ENCODE results near the gene PDCD4. TPM values are rescaled to one million over a fixed set of nuclear protein-coding genes. Genes with fewer than 3 reads are reported as not detected.

Gene PDCD4
- total RNA-seq, 1 experiment from 2014 or later = 19.4 TPM

DNA sequence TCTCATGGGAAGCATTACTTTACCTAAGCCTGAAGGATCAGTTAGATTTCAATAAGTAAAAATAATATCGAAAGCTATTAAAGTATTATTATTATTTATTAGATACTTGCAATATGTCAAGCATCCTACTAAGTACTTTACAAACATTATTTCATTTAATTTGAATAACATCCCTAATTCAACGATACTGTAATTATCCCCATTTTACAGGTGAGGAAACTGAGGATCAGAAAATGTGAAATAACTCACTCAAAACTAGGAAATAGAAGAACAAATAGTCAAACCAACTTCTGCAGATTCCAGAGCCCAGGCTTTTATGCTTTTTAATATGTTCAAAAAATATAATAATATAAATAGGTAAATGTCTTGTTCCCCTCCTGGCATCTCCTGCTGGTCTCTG, 10.3 kb upstream of the PDCD4 start:
- intact Hi-C loops (cut with micrococcal nuclease) = no loop called here
- BruUV-seq (replicated peaks) = no TSS peak
- H3K4me2 ChIP-seq (ENCODE audit: low read length) = no peak overlapping the region
- peaks cover 19% of the 10 kb centered on the region for H3K4me1 ChIP-seq (ENCODE audit: insufficient read depth, low read length)
- ATAC-seq = no peak
- POLR2A ChIA-PET (ENCODE audit: unreplicated experiment) = no interaction called here
- CTCF ChIA-PET = no interaction called here
- H4K20me1 ChIP-seq (ENCODE audit: low read length) = no peaks in the 10 kb centered on the region
- no peak overlapping the region for H3K4me3 ChIP-seq (ENCODE audit: low read length)
- H3K36me3 ChIP-seq (ENCODE audit: low read depth, low read length) = no peaks in the 10 kb centered on the region
- H3K9me2 ChIP-seq (replicated peaks; ENCODE audit: low read length) = no peaks in the 10 kb centered on the region
- H3K9me3 ChIP-seq (ENCODE audit: low read length) = no peaks in the 10 kb centered on the region
- H2AFZ ChIP-seq (ENCODE audit: low read length) = no peak overlapping the region
- no peak overlapping the region for H3K9ac ChIP-seq (ENCODE audit: low read length)
- no peak for DNase-seq
- H3K27me3 ChIP-seq (ENCODE audit: low read length) = no peaks in the 10 kb centered on the region
- no peaks in the 10 kb centered on the region for H3F3A ChIP-seq (ENCODE audit: low read length, unreplicated experiment)
- no peak overlapping the region for H3K27ac ChIP-seq (ENCODE audit: low read length)
- H3K79me2 ChIP-seq (ENCODE audit: low read length) = no peaks in the 10 kb centered on the region
- TF ChIP-seq, protein P1, sequence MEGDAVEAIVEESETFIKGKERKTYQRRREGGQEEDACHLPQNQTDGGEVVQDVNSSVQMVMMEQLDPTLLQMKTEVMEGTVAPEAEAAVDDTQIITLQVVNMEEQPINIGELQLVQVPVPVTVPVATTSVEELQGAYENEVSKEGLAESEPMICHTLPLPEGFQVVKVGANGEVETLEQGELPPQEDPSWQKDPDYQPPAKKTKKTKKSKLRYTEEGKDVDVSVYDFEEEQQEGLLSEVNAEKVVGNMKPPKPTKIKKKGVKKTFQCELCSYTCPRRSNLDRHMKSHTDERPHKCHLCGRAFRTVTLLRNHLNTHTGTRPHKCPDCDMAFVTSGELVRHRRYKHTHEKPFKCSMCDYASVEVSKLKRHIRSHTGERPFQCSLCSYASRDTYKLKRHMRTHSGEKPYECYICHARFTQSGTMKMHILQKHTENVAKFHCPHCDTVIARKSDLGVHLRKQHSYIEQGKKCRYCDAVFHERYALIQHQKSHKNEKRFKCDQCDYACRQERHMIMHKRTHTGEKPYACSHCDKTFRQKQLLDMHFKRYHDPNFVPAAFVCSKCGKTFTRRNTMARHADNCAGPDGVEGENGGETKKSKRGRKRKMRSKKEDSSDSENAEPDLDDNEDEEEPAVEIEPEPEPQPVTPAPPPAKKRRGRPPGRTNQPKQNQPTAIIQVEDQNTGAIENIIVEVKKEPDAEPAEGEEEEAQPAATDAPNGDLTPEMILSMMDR (conservative IDR thresholded peaks at IDR 0.05; ENCODE audit: low read depth, low read length) = no peak
- TF ChIP-seq EZH2phosphoT487 (IDR thresholded peaks at IDR 0.05; ENCODE audit: borderline replicate concordance, low read length) (no peak), EZH2 (IDR thresholded peaks at IDR 0.05; ENCODE audit: low read length, unreplicated experiment) (no peak)

DNA sequence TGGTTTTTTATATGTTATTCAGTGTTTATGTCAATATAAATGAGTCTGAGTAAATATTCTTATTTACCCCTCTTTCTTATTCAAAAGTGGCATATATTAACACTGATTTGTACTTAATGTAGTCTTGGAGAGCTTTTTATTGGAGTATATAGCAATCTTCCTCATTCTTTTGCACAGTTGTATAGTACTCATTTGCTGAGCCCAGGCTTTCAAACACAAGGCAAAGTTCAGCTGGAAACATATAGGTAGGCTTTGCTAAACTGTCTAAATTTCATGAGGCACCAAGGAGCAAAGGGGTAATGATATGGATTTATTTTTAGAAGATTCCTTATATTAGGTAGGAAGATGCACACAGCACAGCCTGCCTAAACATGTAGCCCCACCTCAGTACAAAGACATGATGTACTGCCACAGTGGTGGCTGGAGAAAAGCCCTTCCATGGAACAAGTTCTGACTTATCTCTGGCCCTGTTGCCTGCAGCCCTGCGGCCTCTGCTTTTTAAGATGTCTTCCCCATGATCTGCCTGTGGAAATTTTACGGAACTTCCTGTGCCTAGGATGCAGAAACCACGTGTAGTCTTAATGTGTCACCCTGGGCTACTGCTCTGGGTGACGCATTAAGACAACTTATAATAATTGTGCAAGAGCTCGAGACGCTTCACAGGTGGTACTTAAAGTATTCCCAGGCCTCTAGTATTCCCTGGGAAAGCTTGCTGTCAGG, 9.6 kb upstream of the PDCD4 start:
- BruUV-seq (replicated peaks) = no TSS peak
- Histone ChIP-seq H3K9me2 (replicated peaks; ENCODE audit: low read length) (no peaks in the 10 kb centered on the region), H3K4me3 (ENCODE audit: low read length) (no peak overlapping the region), H3K4me2 (ENCODE audit: low read length) (no peak overlapping the region), H3K36me3 (ENCODE audit: low read depth, low read length) (no peaks in the 10 kb centered on the region), H3K4me1 (ENCODE audit: insufficient read depth, low read length) (peaks cover 20% of the 10 kb centered on the region), H4K20me1 (ENCODE audit: low read length) (no peaks in the 10 kb centered on the region), H3K9ac (ENCODE audit: low read length) (no peak overlapping the region), H3F3A (ENCODE audit: low read length, unreplicated experiment) (no peaks in the 10 kb centered on the region), H2AFZ (ENCODE audit: low read length) (no peak overlapping the region), H3K79me2 (ENCODE audit: low read length) (no peaks in the 10 kb centered on the region), H3K9me3 (ENCODE audit: low read length) (no peaks in the 10 kb centered on the region), H3K27ac (ENCODE audit: low read length) (no peak overlapping the region), H3K27me3 (ENCODE audit: low read length) (no peaks in the 10 kb centered on the region)
- DNase-seq (no peak), ATAC-seq (no peak)
- ChIA-PET POLR2A (ENCODE audit: unreplicated experiment) (no interaction called here), CTCF (no interaction called here)
- TF ChIP-seq EZH2 (IDR thresholded peaks at IDR 0.05; ENCODE audit: low read length, unreplicated experiment) (no peak), EZH2phosphoT487 (IDR thresholded peaks at IDR 0.05; ENCODE audit: borderline replicate concordance, low read length) (no peak)
- TF ChIP-seq, protein P1 (conservative IDR thresholded peaks at IDR 0.05; ENCODE audit: low read depth, low read length) = no peak
- intact Hi-C loops (cut with micrococcal nuclease) = no loop called here

DNA sequence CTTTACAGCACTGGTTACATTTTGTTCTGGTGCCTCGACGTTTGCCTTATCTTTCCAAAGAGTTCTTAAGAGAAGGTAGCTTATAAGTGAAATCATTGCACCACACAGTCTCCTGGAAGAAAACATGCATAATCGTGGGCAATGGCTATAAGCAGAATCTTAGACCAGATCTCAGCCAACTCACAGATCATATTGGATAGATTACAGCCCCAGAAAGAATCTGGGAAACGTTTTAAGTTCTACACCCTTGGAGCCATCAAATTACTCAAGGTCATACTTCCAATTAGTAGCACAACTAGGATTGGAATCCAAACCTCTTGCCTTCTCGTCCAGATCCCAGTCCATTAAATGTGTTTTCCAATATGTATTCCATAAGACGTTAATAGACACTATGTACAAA, 8.8 kb upstream of the PDCD4 start:
- no peak overlapping the region for H3K9ac ChIP-seq (ENCODE audit: low read length)
- no peak overlapping the region for H3K4me3 ChIP-seq (ENCODE audit: low read length)
- no peaks in the 10 kb centered on the region for H3K27me3 ChIP-seq (ENCODE audit: low read length)
- ChIA-PET CTCF (no interaction called here), POLR2A (ENCODE audit: unreplicated experiment) (no interaction called here)
- no peak overlapping the region for H2AFZ ChIP-seq (ENCODE audit: low read length)
- H3K4me1 ChIP-seq (ENCODE audit: insufficient read depth, low read length) = peaks cover 20% of the 10 kb centered on the region
- H3K79me2 ChIP-seq (ENCODE audit: low read length) = no peaks in the 10 kb centered on the region
- no peaks in the 10 kb centered on the region for H3K36me3 ChIP-seq (ENCODE audit: low read depth, low read length)
- H3K9me2 ChIP-seq (replicated peaks; ENCODE audit: low read length) = no peaks in the 10 kb centered on the region
- intact Hi-C loops (cut with micrococcal nuclease) = no loop called here
- no TSS peak for BruUV-seq (replicated peaks)
- TF ChIP-seq EZH2 (IDR thresholded peaks at IDR 0.05; ENCODE audit: low read length, unreplicated experiment) (no peak), EZH2phosphoT487 (IDR thresholded peaks at IDR 0.05; ENCODE audit: borderline replicate concordance, low read length) (no peak)
- TF ChIP-seq, protein P1 (conservative IDR thresholded peaks at IDR 0.05; ENCODE audit: low read depth, low read length) = no peak
- ATAC-seq = no peak
- no peak overlapping the region for H3K4me2 ChIP-seq (ENCODE audit: low read length)
- H3K27ac ChIP-seq (ENCODE audit: low read length) = no peak overlapping the region
- no peak for DNase-seq
- no peaks in the 10 kb centered on the region for H3F3A ChIP-seq (ENCODE audit: low read length, unreplicated experiment)
- H3K9me3 ChIP-seq (ENCODE audit: low read length) = no peaks in the 10 kb centered on the region
- no peaks in the 10 kb centered on the region for H4K20me1 ChIP-seq (ENCODE audit: low read length)
